ENCODE results near the gene HIRA. TPM values are rescaled to one million over a fixed set of nuclear protein-coding genes. Genes with fewer than 3 reads are reported as not detected.

The HIRA gene
- total and polyA plus RNA-seq, 9 of the 15 experiments (the other 6 are each of a cell fraction or from before 2014, with no cell fraction given) = 0.96 to 132 (median 58.4) TPM

GRCh38 chr22:19336133-19337075, 95.1 kb downstream of the HIRA start (continued):
- no peak for TF ChIP-seq E2F8 (IDR thresholded peaks at IDR 0.05; ENCODE audit: low read depth, partially characterized antibody)
- 0 out of 2 replicates have a peak, but pooled peaks have one; percentile 50 for TF ChIP-seq CCAR2 (IDR thresholded peaks at IDR 0.05; ENCODE audit: low read depth, low read length)
- TF ChIP-seq NFIC (IDR thresholded peaks at IDR 0.05) = peak; percentile 75
- TF ChIP-seq, protein P1, sequence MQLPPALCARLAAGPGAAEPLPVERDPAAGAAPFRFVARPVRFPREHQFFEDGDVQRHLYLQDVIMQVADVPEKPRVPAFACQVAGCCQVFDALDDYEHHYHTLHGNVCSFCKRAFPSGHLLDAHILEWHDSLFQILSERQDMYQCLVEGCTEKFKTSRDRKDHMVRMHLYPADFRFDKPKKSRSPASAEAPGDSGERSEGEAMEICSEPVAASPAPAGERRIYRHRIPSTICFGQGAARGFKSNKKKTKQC (CRISPR knock-in tag; IDR thresholded peaks at IDR 0.05) = peak; percentile 84; the same call in 1 of the 2 replicates
- TF ChIP-seq SMAD3 (CRISPR knock-in tag; conservative IDR thresholded peaks at IDR 0.05) = no peak
- TF ChIP-seq TAF1 (IDR thresholded peaks at IDR 0.05; ENCODE audit: control insufficient read depth, extremely low read depth, insufficient read depth, low read length, severe bottlenecking) = no peak
- TF ChIP-seq ARID1B (IDR thresholded peaks at IDR 0.05) = no peak
- no peak for TF ChIP-seq ZNF274 (IDR thresholded peaks at IDR 0.05; ENCODE audit: borderline replicate concordance, low read depth, low read length)
- TF ChIP-seq ZNF431 (CRISPR knock-in tag; IDR thresholded peaks at IDR 0.05) = 0 out of 2 replicates have a peak, but pooled peaks have one; percentile 31
- TF ChIP-seq, protein P2, sequence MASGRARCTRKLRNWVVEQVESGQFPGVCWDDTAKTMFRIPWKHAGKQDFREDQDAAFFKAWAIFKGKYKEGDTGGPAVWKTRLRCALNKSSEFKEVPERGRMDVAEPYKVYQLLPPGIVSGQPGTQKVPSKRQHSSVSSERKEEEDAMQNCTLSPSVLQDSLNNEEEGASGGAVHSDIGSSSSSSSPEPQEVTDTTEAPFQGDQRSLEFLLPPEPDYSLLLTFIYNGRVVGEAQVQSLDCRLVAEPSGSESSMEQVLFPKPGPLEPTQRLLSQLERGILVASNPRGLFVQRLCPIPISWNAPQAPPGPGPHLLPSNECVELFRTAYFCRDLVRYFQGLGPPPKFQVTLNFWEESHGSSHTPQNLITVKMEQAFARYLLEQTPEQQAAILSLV (tag; IDR thresholded peaks at IDR 0.05) = no peak
- TF ChIP-seq, protein P3, sequence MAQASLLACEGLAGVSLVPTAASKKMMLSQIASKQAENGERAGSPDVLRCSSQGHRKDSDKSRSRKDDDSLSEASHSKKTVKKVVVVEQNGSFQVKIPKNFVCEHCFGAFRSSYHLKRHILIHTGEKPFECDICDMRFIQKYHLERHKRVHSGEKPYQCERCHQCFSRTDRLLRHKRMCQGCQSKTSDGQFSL (CRISPR knock-in tag; IDR thresholded peaks at IDR 0.05) = no peak
- TF ChIP-seq, protein P3 (tag; IDR thresholded peaks at IDR 0.05) = no peak
- TF ChIP-seq ZNF282 (CRISPR knock-in tag; IDR thresholded peaks at IDR 0.05) = 0 out of 2 replicates have a peak, but pooled peaks have one; percentile 38
- no peak for TF ChIP-seq SMARCC2 (IDR thresholded peaks at IDR 0.05; ENCODE audit: low read depth)
- TF ChIP-seq FUS (optimal IDR thresholded peaks at IDR 0.05; ENCODE audit: low read depth, low read length) = no peak
- TF ChIP-seq, protein P4, sequence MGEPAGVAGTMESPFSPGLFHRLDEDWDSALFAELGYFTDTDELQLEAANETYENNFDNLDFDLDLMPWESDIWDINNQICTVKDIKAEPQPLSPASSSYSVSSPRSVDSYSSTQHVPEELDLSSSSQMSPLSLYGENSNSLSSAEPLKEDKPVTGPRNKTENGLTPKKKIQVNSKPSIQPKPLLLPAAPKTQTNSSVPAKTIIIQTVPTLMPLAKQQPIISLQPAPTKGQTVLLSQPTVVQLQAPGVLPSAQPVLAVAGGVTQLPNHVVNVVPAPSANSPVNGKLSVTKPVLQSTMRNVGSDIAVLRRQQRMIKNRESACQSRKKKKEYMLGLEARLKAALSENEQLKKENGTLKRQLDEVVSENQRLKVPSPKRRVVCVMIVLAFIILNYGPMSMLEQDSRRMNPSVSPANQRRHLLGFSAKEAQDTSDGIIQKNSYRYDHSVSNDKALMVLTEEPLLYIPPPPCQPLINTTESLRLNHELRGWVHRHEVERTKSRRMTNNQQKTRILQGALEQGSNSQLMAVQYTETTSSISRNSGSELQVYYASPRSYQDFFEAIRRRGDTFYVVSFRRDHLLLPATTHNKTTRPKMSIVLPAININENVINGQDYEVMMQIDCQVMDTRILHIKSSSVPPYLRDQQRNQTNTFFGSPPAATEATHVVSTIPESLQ (CRISPR knock-in tag; IDR thresholded peaks at IDR 0.05) = no peak
- no peak for TF ChIP-seq YBX1 (IDR thresholded peaks at IDR 0.05)
- TF ChIP-seq NR4A1 (CRISPR knock-in tag; IDR thresholded peaks at IDR 0.05) = no peak
- TF ChIP-seq NR4A1 (tag; IDR thresholded peaks at IDR 0.05) = no peak
- TF ChIP-seq ZNF696 (CRISPR knock-in tag; conservative IDR thresholded peaks at IDR 0.05) = no peak
